Right cardiac atrium (tissue), 5 donors: ENCODE results near the gene EPG5. TPM values are rescaled to one million over a fixed set of nuclear protein-coding genes. Genes with fewer than 3 reads are reported as not detected.

Experiments
- ATAC-seq, 2 donors: fragments of 200-7000 bp; cut with Tn5 transposase; one replicate each; pipeline versions ENCODE4 v1.8.0 to v1.9.1; 2020; ENCODE audit warnings: moderate library complexity in 2 of 2, mild to moderate bottlenecking in 1 of 2
- DNase-seq, 3 donors: peaks; one replicate each; pipeline ENCODE4 v3.0.0-alpha.2; 2020
- H3K27ac ChIP-seq: one replicate; pipeline ENCODE4 v1.5.1; 2013; ENCODE audit warnings: mild to moderate bottlenecking, low read length, control low read depth, moderate library complexity
- H3K27me3 ChIP-seq: one replicate; pipeline ENCODE4 v1.6.1; 2013; ENCODE audit not compliant: control insufficient read depth, insufficient read depth
- H3K4me1 ChIP-seq: one replicate; pipeline ENCODE4 v1.6.1; 2013; ENCODE audit warnings: low read length; ENCODE audit not compliant: control insufficient read depth, insufficient read depth
- H3K4me3 ChIP-seq: one replicate; pipeline ENCODE4 v1.5.1; 2013; ENCODE audit warnings: low read length, control low read depth
- H3K9me3 ChIP-seq: one replicate; pipeline ENCODE4 v1.6.1; 2013; ENCODE audit warnings: low read length; ENCODE audit not compliant: control insufficient read depth
- WGBS: extraction: QIAGEN DNeasy Blood & Tissue Kit; methylation state at CpG from one replicate; pipeline ENCODE4 v1.1.7; 2013; 5-methylcytosine and 5-hydroxymethylcytosine counted together
- intact Hi-C, 4 donors: fragments of 100-400 bp; cut with DNase I; formaldehyde crosslinking; loops; one replicate each; pipeline versions ENCODE4 v1.11.0 to v1.14.0; 2022 to 2023
- polyA plus RNA-seq: library from polyadenylated mRNA; stranded (reverse); fragments of 200-250 nt; gene quantifications from one replicate; pipeline ENCODE4 v1.2.3, GENCODE V29; 2013
- total RNA-seq, 4 donors: library from RNA; stranded (reverse); fragmentation: NEBNext Ultra II Directional; extraction: Animal tissue kit (Norgen Biotek cat#: 25700); gene quantifications; one replicate each; pipeline ENCODE4 v1.2.1, GENCODE V29; 2021
- donor health status: healthy with polysubstance abuse.
- donor health status: DM: no; HTN: yes; CAD: no.
- donor health status: DM: no; HTN: no; CAD: no.
- donor health status: DM: no; HTN: yes; CAD: no; lungs with severe emphysema.
- donor health status: DM: yes; HTN: yes; CAD: no.

The EPG5 gene
- total and polyA plus RNA-seq, 5 donors, result 8.2 to 22.0 (median 20.8) TPM

DNA sequence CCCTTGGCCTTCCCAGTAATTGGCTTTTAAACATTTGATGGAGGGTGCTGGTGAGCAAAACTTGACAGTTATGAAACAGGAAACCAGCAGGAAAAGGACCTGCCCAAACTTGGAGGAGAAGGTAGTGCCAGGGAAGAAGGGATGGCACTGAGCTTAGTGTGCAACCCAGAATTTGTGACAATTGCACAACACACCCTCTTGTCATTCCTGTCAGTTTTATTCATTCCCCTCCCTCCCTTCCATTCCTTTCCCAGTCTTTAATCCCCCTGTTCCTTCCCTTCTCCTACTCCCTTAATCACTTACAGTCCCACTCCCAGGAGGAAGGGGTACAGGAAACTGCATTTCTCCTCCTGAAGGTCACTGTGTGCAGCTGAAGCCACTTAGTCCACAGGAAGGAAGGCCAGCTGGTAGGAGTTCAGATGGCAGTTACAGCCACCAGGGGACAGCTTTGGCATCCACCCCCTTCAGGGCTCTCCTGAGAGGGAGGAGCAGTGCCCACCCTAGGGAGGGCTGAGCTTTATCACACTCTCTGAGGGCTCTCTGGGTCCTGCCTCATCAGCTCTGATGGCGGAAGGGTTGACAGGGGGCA lies 165.6 kb downstream of the EPG5 start:
- Histone ChIP-seq H3K4me1 (no peaks in the 10 kb centered on the region), H3K9me3 (no peaks in the 10 kb centered on the region), H3K27ac (no peak overlapping the region), H3K27me3 (no peaks in the 10 kb centered on the region), H3K4me3 (no peak overlapping the region)
- DNase-seq, result no peak
- 86% methylated on average over 1 of the region's 1 CpG for WGBS
- ATAC-seq, result no peak
- intact Hi-C loops, result no loop called here

Other genes with a start within 250 kb of the EPG5 start
- 10 to 100 TPM in 1 of 4 donors, 1 to 10 TPM in 3; 5.2 to 15.7 (median 8.9) TPM for gene SLC14A1, start 243.1 kb downstream of the EPG5 start, total RNA-seq
- gene SLC14A1, start 243.1 kb downstream of the EPG5 start, polyA plus RNA-seq, result 11.5 TPM
- gene SIGLEC15, start 141.7 kb downstream of the EPG5 start, total RNA-seq, result under 1 TPM in 3 of 4 donors, not detected in 1; 0.11 to 0.38 (median 0.31) TPM
- 0.09 TPM for gene SIGLEC15, start 141.7 kb downstream of the EPG5 start, polyA plus RNA-seq
- 1 to 10 TPM; 2.0 to 4.0 (median 2.5) TPM for gene PSTPIP2, start 104.9 kb upstream of the EPG5 start, total RNA-seq
- gene PSTPIP2, start 104.9 kb upstream of the EPG5 start, polyA plus RNA-seq, result 1.5 TPM
- 1,000 to 10,000 TPM; 1,050 to 1,210 (median 1,148) TPM for gene ATP5F1A, start 131.0 kb upstream of the EPG5 start, total RNA-seq
- gene ATP5F1A, start 131.0 kb upstream of the EPG5 start, polyA plus RNA-seq, result 1,401 TPM
- 10 to 100 TPM in 1 of 4 donors, 1 to 10 TPM in 3; 8.8 to 13.0 (median 9.2) TPM for gene HAUS1, start 137.1 kb upstream of the EPG5 start, total RNA-seq
- 15.0 TPM for gene HAUS1, start 137.1 kb upstream of the EPG5 start, polyA plus RNA-seq